Measurements from ENCODE around the gene GSG1L. TPM values are rescaled to one million over a fixed set of nuclear protein-coding genes. Genes with fewer than 3 reads are reported as not detected.

The GSG1L gene
- total RNA-seq, 1 donor from 2014 or later = 2.0 TPM

- DNase-seq = no peak
Observed at GRCh38 chr16:27847030-27847550, 216.4 kb downstream of the GSG1L start.

GRCh38 chr16:27844826-27845225 is 218.7 kb downstream of the GSG1L start:
- DNase-seq = no peak

DNA sequence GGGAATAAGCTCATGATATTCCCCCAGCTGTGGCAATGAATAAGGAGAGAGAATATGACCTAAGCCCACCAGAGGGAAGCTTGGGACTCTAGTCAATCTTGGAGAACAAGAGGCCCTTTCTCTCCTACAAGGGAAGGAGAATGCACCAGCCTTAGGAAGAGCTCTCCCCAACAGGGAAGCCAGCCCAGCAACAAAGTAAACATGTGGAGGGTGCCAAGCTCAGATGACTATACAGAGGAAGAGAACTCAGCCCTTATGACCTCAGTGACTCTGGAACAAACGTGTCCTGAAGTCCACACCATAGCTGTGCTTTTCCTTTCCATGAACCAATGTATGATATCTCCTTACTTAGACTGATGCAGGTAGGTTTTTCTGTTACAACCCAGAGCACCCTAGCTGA is 219.7 kb downstream of the GSG1L start:
- no peak for DNase-seq

- no peak for DNase-seq
Observed at GRCh38 chr16:27841911-27842310, 221.6 kb downstream of the GSG1L start.

DNA sequence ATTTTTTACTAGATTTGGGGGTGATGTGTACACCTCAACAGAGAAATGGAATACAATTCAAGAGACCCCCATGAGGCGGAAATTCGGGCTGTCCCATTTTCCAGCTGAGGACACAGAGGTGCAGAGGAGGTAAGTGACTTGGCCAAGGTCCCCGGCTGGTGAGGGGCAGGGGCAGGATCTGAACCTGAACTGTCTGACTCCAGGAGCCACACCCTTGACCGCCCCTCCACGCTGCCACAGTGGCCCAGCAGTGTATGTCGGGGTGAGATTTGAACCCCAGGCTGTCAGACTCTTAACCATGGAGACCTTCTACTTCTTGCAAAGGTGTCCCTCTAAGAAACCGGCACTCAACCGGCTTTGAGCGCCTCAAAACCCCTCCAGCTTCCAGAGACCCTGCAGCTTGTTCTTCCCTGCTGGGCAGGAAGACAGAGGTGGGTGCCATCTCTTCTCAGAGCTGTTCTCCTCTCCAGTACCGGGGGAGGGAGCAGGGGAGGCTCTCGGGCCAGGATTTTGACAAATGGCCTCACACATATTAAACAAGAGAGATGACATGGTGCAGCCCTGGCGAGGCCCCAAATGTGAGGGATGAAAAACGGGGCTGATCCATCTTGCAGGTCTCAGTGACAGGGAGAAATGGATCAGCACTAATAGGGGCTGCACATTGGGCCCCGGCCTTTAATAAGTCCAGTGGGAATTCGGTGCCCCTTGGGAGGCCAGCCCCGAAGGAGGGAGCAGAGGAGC is 222.3 kb downstream of the GSG1L start:
- DNase-seq = no peak

GRCh38 chr16:27840311-27841060 is 223.0 kb downstream of the GSG1L start:
- DNase-seq = no peak

DNA sequence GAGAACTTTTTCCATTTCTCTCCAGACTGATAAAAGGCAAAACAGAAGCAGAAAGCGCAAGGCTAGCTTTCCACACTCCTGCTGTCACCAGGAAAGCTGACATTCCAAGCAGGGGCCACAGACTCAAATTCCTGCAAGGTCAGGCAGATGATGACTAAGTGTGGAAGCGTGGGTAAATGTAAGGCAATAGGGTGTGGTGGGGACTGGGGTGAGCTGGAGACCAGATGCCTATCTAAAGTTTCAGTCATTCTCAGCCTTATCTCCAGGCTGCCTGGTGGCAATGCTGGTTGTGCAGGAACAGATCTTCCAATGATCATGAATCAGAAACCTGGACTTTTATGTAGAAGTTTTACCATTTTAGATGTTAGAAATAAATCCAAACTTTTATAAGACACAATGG is 224.1 kb downstream of the GSG1L start:
- no peak for DNase-seq

DNA sequence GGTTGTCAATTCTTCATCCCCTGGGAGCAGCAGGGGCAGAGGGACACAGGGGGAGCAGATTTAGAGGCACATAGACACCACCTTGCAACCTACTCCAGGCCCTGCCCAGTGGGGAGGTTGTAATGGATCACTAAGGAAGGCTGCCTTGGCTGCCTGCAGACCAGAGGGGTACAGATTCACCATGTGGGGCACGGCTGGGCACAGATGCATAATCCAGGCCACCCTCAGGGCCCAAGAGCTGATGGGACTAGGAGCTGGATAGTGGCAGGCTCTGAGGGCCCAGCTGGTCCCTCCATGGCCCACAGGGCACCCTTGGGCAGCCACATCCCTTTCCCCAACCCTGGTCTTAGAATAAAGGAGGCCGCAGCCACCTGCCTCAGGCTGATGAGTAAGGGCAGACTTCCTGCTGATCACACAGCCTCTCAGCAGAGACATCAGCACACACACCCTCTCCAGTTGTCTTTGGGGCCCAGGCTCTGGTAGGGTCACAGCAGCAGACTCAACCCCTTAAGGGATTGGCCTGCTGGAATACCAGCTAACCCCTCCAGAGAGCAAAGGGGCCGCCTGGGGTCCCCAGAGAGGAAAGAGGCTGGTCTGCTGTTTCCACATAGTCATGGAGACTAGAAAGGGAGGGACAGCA is 224.9 kb downstream of the GSG1L start:
- no peak for DNase-seq

- no peak for DNase-seq
Observed at GRCh38 chr16:27829975-27830374, 233.5 kb downstream of the GSG1L start.

DNA sequence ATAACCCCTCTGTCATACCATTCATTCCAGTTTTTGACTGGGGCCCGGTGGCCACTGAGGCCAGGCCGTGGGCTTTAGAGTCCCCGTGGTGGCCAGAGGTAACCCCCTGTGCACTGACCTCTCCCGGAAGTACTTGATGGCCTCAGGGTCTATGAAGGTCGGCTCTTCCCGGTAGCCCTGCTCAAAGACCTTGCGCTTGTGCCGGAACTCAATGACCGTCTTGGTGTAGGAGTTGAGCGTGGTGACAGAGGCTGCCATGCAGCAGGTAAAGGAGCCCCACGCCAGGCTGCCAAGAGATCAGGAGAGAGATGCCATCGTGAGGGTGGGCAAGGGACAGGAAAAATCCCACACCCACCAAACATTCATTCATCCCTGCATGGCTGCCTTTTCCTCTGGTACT is 234.8 kb downstream of the GSG1L start:
- DNase-seq = no peak

- no peak for DNase-seq
Observed at GRCh38 chr16:27827765-27828164, 235.7 kb downstream of the GSG1L start.

DNA sequence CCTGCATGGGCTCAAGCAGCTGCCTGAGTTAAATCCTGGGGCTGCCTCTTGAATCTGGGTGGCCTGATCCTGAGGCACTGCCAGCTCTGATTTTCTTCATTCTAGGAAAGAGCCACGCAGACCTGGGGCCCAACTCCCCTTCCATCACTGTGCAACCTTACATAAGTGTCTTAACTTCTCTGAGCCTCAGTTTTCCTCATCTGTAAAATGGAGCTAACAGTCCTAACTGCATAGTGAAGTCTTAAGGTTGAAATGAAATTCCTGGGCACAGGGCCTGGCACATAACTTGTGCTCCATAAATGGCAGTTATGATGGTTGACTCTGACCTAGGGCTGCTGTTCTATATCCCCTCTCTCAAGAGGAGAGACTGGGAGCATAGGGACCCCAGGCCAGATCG is 236.6 kb downstream of the GSG1L start:
- no peak for DNase-seq

DNA sequence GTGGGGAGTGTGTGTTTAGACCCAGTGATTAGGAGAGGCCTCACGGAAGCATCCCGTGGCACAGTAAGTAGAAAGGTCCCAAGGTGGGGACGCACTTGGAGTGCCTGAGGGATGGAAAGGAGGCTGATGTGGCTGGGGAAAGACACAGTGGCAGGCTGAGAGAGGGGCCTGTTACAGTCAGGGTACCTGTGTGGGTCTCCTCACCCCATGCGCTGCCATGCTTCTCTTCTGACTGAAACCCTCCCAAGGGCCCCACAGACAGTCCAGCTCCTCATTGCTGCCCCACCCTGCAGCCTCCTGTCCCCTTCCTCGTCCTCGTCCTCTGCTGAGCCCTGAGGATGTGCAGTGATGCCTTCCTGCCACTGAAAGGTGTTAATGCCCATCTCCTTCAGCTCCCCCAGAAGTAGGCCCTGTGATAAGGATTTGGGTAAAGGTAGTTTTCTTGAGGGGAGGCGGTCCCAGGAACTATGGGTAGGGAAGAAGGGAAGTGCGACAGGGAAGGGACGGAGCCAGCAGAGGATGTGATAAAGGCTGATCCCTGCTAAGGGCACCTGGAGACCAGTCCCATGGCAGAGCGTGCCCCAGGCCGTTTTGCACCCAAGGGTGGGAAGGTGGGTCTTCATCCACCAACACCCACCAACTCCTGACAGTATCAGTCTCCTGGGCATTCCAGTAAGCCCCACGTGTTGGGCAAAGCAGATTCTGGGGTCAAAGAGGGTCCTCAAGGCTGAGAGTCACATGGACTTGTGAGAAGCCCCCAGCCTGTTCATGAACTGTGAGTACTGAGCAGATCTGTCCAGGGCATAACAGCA is 237.2 kb downstream of the GSG1L start:
- DNase-seq = no peak

DNA sequence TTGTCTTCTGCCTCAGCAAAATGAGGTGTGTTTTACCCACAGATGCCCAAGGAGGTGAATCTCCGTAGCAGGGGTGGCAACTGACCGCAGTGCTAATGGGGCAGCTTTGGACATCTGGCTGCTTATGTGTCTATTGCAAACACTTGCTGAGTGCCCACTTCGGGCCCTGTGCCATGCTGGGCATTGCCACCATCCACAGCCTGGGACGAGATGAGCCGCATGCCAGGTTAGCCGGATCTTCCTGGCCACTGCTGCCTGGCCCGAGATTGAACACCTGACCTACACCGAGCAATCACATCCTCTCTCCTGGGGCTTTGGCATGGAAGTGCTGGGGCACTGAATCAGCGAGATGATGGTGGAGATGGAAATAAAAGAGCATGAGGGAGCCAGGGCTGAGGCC is 238.7 kb downstream of the GSG1L start:
- DNase-seq = no peak

- no peak for DNase-seq
Observed at GRCh38 chr16:27824006-27824405, 239.5 kb downstream of the GSG1L start.

GRCh38 chr16:27823421-27823820 is 240.1 kb downstream of the GSG1L start:
- no peak for DNase-seq

- DNase-seq = no peak
Observed at GRCh38 chr16:27822996-27823395, 240.5 kb downstream of the GSG1L start.

GRCh38 chr16:27822529-27822928 is 241.0 kb downstream of the GSG1L start:
- no peak for DNase-seq

GRCh38 chr16:27820646-27821345 is 242.7 kb downstream of the GSG1L start:
- no peak for DNase-seq

- peak; percentile 9 for DNase-seq
Observed at GRCh38 chr16:27819881-27820610, 243.5 kb downstream of the GSG1L start.

DNA sequence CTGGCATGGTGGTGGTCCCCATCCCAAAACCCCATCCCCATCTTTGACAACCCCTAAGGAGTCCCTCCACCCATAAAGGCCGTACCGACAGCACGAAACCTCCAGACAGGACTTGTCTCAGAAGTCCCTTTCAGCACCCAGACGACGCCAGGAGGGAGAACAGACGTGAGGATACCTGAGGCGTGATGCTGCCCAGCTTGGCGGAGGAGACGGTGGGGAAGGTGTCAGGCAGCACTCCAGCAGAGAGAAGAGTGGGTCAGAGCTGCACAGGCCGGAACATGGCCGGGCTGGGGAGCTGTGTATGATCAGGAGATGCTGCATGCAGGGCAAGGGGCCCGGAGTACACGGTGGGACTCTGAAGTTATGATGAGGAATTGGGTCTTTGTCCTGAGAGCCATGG is 244.2 kb downstream of the GSG1L start:
- no peak for DNase-seq

Data from occipital lobe (tissue), 2 donors.